Measurements from ENCODE around the gene MEGF9. TPM values are rescaled to one million over a fixed set of nuclear protein-coding genes. Genes with fewer than 3 reads are reported as not detected.
"Not testable (repeated sequence)": the region's sequence is repeated elsewhere in the genome, so short reads cannot be mapped to it uniquely, and the experiment has no call there.

MEGF9 gene
- total and polyA plus RNA-seq, 4 donors = 5.9 to 21.5 (median 12.0) TPM

DNA sequence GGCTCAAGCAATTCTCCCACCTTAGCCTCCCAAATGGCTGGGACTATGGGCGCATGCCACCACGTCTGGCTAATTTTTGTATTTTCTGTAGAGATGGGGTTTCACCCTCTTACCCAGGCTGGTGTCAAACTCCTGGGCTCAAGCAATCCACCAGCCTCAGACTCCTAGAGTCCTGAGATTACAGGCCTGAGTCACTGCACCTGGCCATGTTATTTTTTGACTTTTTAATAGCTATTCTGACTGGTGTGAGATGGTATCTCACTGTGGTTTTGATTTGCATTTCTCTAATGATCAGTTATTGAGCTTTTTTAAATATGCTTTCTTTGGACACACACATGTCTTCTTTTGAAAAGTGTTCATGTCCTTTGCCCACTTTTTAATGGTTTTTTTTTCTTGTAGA, 40.8 kb upstream of the MEGF9 start:
- no peak for DNase-seq
- no peaks in the 10 kb centered on the region for H3K9me3 ChIP-seq (ENCODE audit: control insufficient read depth, low read length)
- ATAC-seq (ENCODE audit: low FRiP score) = no peak
- no peak overlapping the region for H3K4me3 ChIP-seq (ENCODE audit: low read length in 2 of 2)
- no peaks in the 10 kb centered on the region for H3K27me3 ChIP-seq (ENCODE audit: control insufficient read depth in 1 of 2, insufficient read depth in 2 of 2, low read length in 1 of 2)
- intact Hi-C loops (cut with DNase I) = loop anchor here (2.0 to 10.0 kb wide), 3 partner anchors 230 to 308 kb away; no protein-coding TSS in a partner anchor
- H3K36me3 ChIP-seq (ENCODE audit: control insufficient read depth in 1 of 2, insufficient read depth in 2 of 2, low read length in 1 of 2) = no peaks in the 10 kb centered on the region
- H3K4me1 ChIP-seq (ENCODE audit: control insufficient read depth in 1 of 2, insufficient read depth in 2 of 2, low read length in 2 of 2) = no peaks in the 10 kb centered on the region
- H3K27ac ChIP-seq (ENCODE audit: low read depth in 1 of 2, low read length in 2 of 2) = no peak overlapping the region
- WGBS, 2 donors = 92 to 93% methylated on average over 2 of the region's 2 CpGs

- no peaks in the 10 kb centered on the region for H3K9me3 ChIP-seq (ENCODE audit: control insufficient read depth, low read length)
- no peaks in the 10 kb centered on the region for H3K4me1 ChIP-seq (ENCODE audit: control insufficient read depth in 1 of 2, insufficient read depth in 2 of 2, low read length in 2 of 2)
- intact Hi-C loops (cut with DNase I) = loop anchor here in 1 of 2 donors (10.0 kb wide), 1 partner anchor 234 kb away; no protein-coding TSS in a partner anchor
- ATAC-seq (ENCODE audit: low FRiP score) = no peak
- H3K27me3 ChIP-seq (ENCODE audit: control insufficient read depth in 1 of 2, insufficient read depth in 2 of 2, low read length in 1 of 2) = no peaks in the 10 kb centered on the region
- no peak overlapping the region for H3K4me3 ChIP-seq (ENCODE audit: low read length in 2 of 2)
- 78 to 80% methylated on average over 5 of the region's 5 CpGs for WGBS, 2 donors
- H3K36me3 ChIP-seq (ENCODE audit: control insufficient read depth in 1 of 2, insufficient read depth in 2 of 2, low read length in 1 of 2) = no peaks in the 10 kb centered on the region
- DNase-seq = no peak
- H3K27ac ChIP-seq (ENCODE audit: low read depth in 1 of 2, low read length in 2 of 2) = no peak overlapping the region
Observed at GRCh38 chr9:120750421-120750820, 36.2 kb upstream of the MEGF9 start.

DNA sequence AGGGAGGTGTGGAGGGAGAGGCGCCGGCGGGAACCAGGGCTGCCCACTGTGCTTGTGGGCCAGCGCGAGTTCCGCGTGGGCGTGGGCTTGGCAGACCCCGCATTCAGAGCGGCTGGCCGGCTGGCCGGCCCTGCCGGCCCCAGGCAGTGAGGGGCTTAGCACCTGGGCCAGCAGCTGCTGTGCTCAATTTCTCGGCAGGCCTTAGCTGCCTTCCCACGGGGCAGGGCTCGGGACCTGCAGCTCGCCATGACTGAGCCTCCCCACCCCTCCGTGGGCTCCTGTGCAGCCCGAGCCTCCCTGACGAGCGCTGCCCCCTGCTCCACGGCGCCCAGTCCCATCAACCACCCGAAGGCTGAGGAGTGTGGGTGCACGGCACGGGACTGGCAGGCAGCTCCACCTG, 32.1 kb upstream of the MEGF9 start:
- H3K27ac ChIP-seq (ENCODE audit: low read depth in 1 of 2, low read length in 2 of 2); H3K4me1 ChIP-seq (ENCODE audit: control insufficient read depth in 1 of 2, insufficient read depth in 2 of 2, low read length in 2 of 2); ATAC-seq (ENCODE audit: low FRiP score); H3K27me3 ChIP-seq (ENCODE audit: control insufficient read depth in 1 of 2, insufficient read depth in 2 of 2, low read length in 1 of 2); H3K4me3 ChIP-seq (ENCODE audit: low read length in 2 of 2); H3K36me3 ChIP-seq (ENCODE audit: control insufficient read depth in 1 of 2, insufficient read depth in 2 of 2, low read length in 1 of 2); DNase-seq; H3K9me3 ChIP-seq (ENCODE audit: control insufficient read depth, low read length); intact Hi-C loops (cut with DNase I): not testable (repeated sequence)
- WGBS, 2 donors = 96 to 98% methylated on average over 26 of the region's 26 CpGs

- WGBS, 2 donors = 95 to 96% methylated on average over 6 of the region's 6 CpGs
- no peaks in the 10 kb centered on the region for H3K36me3 ChIP-seq (ENCODE audit: control insufficient read depth in 1 of 2, insufficient read depth in 2 of 2, low read length in 1 of 2)
- no peaks in the 10 kb centered on the region for H3K9me3 ChIP-seq (ENCODE audit: control insufficient read depth, low read length)
- ATAC-seq (ENCODE audit: low FRiP score) (no peak), DNase-seq (no peak)
- no peaks in the 10 kb centered on the region for H3K27me3 ChIP-seq (ENCODE audit: control insufficient read depth in 1 of 2, insufficient read depth in 2 of 2, low read length in 1 of 2)
- no peak overlapping the region for H3K4me3 ChIP-seq (ENCODE audit: low read length in 2 of 2)
- H3K4me1 ChIP-seq (ENCODE audit: control insufficient read depth in 1 of 2, insufficient read depth in 2 of 2, low read length in 2 of 2) = no peaks in the 10 kb centered on the region
- no peak overlapping the region for H3K27ac ChIP-seq (ENCODE audit: low read depth in 1 of 2, low read length in 2 of 2)
- intact Hi-C loops (cut with DNase I) = no loop called here
Observed at GRCh38 chr9:120745278-120745677, 31.0 kb upstream of the MEGF9 start.

DNA sequence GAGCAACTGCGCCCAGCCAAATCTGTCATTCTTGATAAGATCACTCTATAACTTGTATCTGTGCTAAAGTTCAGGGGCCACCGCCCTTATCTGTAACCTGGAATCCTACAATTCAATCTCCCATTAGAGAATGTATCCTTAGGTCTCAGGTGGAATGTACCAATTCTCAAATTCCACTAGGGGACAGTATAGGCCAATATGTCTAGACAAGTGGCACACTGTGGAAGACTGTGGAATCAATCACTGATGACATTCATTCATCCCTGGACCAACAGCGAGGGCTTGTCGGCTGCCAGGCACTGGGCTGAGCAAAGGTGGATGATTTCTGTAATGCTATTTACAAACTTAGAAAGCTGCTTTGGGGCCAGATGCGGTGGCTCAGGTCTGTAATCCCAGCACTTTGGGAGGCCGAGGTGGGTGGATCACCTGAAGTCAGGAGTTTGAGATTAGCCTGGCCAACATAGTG, 28.7 kb upstream of the MEGF9 start:
- DNase-seq = no peak
- H3K9me3 ChIP-seq (ENCODE audit: control insufficient read depth, low read length) = no peaks in the 10 kb centered on the region
- ATAC-seq (ENCODE audit: low FRiP score) = no peak
- intact Hi-C loops (cut with DNase I) = no loop called here
- H3K4me3 ChIP-seq (ENCODE audit: low read length in 2 of 2) = no peak overlapping the region
- H3K36me3 ChIP-seq (ENCODE audit: control insufficient read depth in 1 of 2, insufficient read depth in 2 of 2, low read length in 1 of 2) = no peaks in the 10 kb centered on the region
- no peak overlapping the region for H3K27ac ChIP-seq (ENCODE audit: low read depth in 1 of 2, low read length in 2 of 2)
- H3K27me3 ChIP-seq (ENCODE audit: control insufficient read depth in 1 of 2, insufficient read depth in 2 of 2, low read length in 1 of 2) = no peaks in the 10 kb centered on the region
- 94% methylated on average over 6 of the region's 6 CpGs for WGBS, 2 donors
- H3K4me1 ChIP-seq (ENCODE audit: control insufficient read depth in 1 of 2, insufficient read depth in 2 of 2, low read length in 2 of 2) = no peaks in the 10 kb centered on the region

- no peaks in the 10 kb centered on the region for H3K4me1 ChIP-seq (ENCODE audit: control insufficient read depth in 1 of 2, insufficient read depth in 2 of 2, low read length in 2 of 2)
- no peak for DNase-seq
- WGBS, 2 donors = 91% methylated on average over 1 of the region's 1 CpG
- H3K27ac ChIP-seq (ENCODE audit: low read depth in 1 of 2, low read length in 2 of 2) = no peak overlapping the region
- H3K27me3 ChIP-seq (ENCODE audit: control insufficient read depth in 1 of 2, insufficient read depth in 2 of 2, low read length in 1 of 2) = no peaks in the 10 kb centered on the region
- no peaks in the 10 kb centered on the region for H3K9me3 ChIP-seq (ENCODE audit: control insufficient read depth, low read length)
- ATAC-seq (ENCODE audit: low FRiP score) = no peak
- no peaks in the 10 kb centered on the region for H3K36me3 ChIP-seq (ENCODE audit: control insufficient read depth in 1 of 2, insufficient read depth in 2 of 2, low read length in 1 of 2)
- no peak overlapping the region for H3K4me3 ChIP-seq (ENCODE audit: low read length in 2 of 2)
- intact Hi-C loops (cut with DNase I) = no loop called here
Observed at GRCh38 chr9:120741701-120742100, 27.4 kb upstream of the MEGF9 start.

DNA sequence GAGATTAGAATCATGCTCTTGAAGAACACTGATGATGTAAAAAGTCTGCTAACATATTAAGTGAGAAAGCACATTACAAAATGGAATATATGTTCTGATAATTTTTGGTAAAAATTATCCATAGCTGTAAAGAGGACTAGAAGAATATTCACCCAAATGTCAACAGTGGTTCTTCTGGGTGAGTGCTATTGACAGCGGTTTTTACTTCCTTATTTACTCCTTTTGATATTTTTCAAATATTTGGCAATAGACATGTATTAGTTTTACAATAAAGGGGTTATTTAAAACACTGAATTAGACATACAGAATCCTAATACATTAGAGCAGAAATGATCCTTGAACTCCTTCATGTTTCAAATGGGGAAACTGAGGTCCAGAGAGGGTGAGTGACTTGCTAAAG, 26.9 kb upstream of the MEGF9 start:
- DNase-seq (no peak), ATAC-seq (ENCODE audit: low FRiP score) (no peak)
- intact Hi-C loops (cut with DNase I) = no loop called here
- WGBS, 2 donors = 82 to 90% methylated on average over 1 of the region's 1 CpG
- Histone ChIP-seq H3K36me3 (ENCODE audit: control insufficient read depth in 1 of 2, insufficient read depth in 2 of 2, low read length in 1 of 2) (no peaks in the 10 kb centered on the region), H3K4me3 (ENCODE audit: low read length in 2 of 2) (no peak overlapping the region), H3K27me3 (ENCODE audit: control insufficient read depth in 1 of 2, insufficient read depth in 2 of 2, low read length in 1 of 2) (no peaks in the 10 kb centered on the region), H3K9me3 (ENCODE audit: control insufficient read depth, low read length) (no peaks in the 10 kb centered on the region), H3K4me1 (ENCODE audit: control insufficient read depth in 1 of 2, insufficient read depth in 2 of 2, low read length in 2 of 2) (no peaks in the 10 kb centered on the region), H3K27ac (ENCODE audit: low read depth in 1 of 2, low read length in 2 of 2) (no peak overlapping the region)

- H3K4me3 ChIP-seq (ENCODE audit: low read length in 2 of 2) = no peak overlapping the region
- H3K36me3 ChIP-seq (ENCODE audit: control insufficient read depth in 1 of 2, insufficient read depth in 2 of 2, low read length in 1 of 2) = no peaks in the 10 kb centered on the region
- ATAC-seq (ENCODE audit: low FRiP score) (no peak), DNase-seq (no peak)
- intact Hi-C loops (cut with DNase I) = no loop called here
- H3K27me3 ChIP-seq (ENCODE audit: control insufficient read depth in 1 of 2, insufficient read depth in 2 of 2, low read length in 1 of 2) = no peaks in the 10 kb centered on the region
- H3K4me1 ChIP-seq (ENCODE audit: control insufficient read depth in 1 of 2, insufficient read depth in 2 of 2, low read length in 2 of 2) = no peaks in the 10 kb centered on the region
- no peak overlapping the region for H3K27ac ChIP-seq (ENCODE audit: low read depth in 1 of 2, low read length in 2 of 2)
- H3K9me3 ChIP-seq (ENCODE audit: control insufficient read depth, low read length) = no peaks in the 10 kb centered on the region
Observed at GRCh38 chr9:120740132-120740531, 25.9 kb upstream of the MEGF9 start.

DNA sequence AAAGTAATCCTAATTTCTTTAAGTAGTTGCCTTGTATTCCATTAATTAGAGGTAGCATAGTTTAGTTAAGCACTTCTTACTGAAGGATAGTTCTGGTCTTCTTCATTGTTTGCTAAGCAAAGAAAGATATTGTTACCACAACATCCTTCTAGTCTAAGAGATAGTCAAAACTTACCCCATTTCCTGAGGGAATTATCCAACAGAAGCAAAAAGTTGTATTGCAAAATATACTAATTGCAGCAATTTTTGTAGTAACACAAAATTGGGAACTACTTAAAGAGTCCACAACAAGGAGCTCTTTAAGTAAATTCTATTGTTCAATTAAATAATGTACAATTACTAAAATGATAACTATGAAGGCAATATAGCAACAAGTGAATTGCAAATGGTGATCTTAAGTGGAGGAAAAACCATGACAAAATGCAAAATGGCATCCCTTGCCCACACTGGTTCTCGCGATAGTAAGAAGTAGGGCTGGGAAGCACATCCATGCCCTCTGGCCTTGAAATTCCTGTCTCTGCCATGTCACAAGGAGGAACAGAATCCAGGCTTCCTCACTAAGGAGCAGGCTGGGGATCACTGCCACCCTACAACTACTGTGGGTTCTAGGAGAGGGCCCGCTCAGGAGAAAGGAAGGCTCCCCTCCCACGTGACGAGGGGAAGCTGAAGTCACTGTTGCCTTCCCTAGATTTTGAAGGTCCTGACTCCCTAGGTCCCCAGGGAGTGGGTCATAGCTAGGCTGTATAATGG, 23.3 kb upstream of the MEGF9 start:
- Histone ChIP-seq H3K9me3 (ENCODE audit: control insufficient read depth, low read length) (no peaks in the 10 kb centered on the region), H3K27me3 (ENCODE audit: control insufficient read depth in 1 of 2, insufficient read depth in 2 of 2, low read length in 1 of 2) (no peaks in the 10 kb centered on the region), H3K36me3 (ENCODE audit: control insufficient read depth in 1 of 2, insufficient read depth in 2 of 2, low read length in 1 of 2) (no peaks in the 10 kb centered on the region), H3K27ac (ENCODE audit: low read depth in 1 of 2, low read length in 2 of 2) (no peak overlapping the region), H3K4me3 (ENCODE audit: low read length in 2 of 2) (no peak overlapping the region), H3K4me1 (ENCODE audit: control insufficient read depth in 1 of 2, insufficient read depth in 2 of 2, low read length in 2 of 2) (no peaks in the 10 kb centered on the region)
- DNase-seq (no peak), ATAC-seq (ENCODE audit: low FRiP score) (no peak)
- intact Hi-C loops (cut with DNase I) = no loop called here
- WGBS, 2 donors = 94 to 100% methylated on average over 5 of the region's 5 CpGs

All from aorta (tissue), 5 donors.